Loucy (cell line): ENCODE results near the gene TLR1.
"Not testable (repeated sequence)": the region's sequence is repeated elsewhere in the genome, so short reads cannot be mapped to it uniquely, and the experiment has no call there.

Source experiments
- H2AFZ ChIP-seq: fragments of 200-600 bp; sonication (generic); 2 replicates; pipeline ENCODE4 v1.6.0; 2016; ENCODE audit warnings: antibody characterized with exemption, mild to moderate bottlenecking, low read length, moderate library complexity
- H3F3A ChIP-seq: fragments of 200-600 bp; 2 replicates; pipeline ENCODE4 v1.6.0; 2016; ENCODE audit warnings: antibody characterized with exemption, low read depth, mild to moderate bottlenecking
- H3K27me3 ChIP-seq: fragments of 200-600 bp; sonication (generic); 2 replicates; pipeline ENCODE4 v1.6.1; 2014; ENCODE audit warnings: low read length, mild to moderate bottlenecking; ENCODE audit not compliant: insufficient read depth, poor library complexity, severe bottlenecking
- H3K36me3 ChIP-seq: fragments of 200-600 bp; sonication (generic); 2 replicates; pipeline ENCODE4 v1.6.1; 2016; ENCODE audit warnings: low read length; ENCODE audit not compliant: insufficient read depth
- H3K4me1 ChIP-seq: fragments of 200-600 bp; sonication (generic); 2 replicates; pipeline ENCODE4 v1.5.1; 2014; ENCODE audit warnings: low read length, mild to moderate bottlenecking; ENCODE audit not compliant: insufficient read depth, poor library complexity, severe bottlenecking
- H3K4me2 ChIP-seq: fragments of 200-600 bp; sonication (generic); 2 replicates; pipeline ENCODE4 v1.6.0; 2014; ENCODE audit warnings: antibody characterized with exemption, low read length, low read depth, mild to moderate bottlenecking; ENCODE audit not compliant: poor library complexity, severe bottlenecking
- H3K4me3 ChIP-seq: fragments of 200-600 bp; sonication (generic); 2 replicates; pipeline ENCODE4 v1.5.1; 2014; ENCODE audit warnings: low read length, mild to moderate bottlenecking, mixed read lengths; ENCODE audit not compliant: poor library complexity, severe bottlenecking
- H3K79me2 ChIP-seq: fragments of 200-600 bp; sonication (generic); 2 replicates; pipeline ENCODE4 v1.6.1; 2014; ENCODE audit warnings: low read length; ENCODE audit not compliant: insufficient read depth
- H3K9ac ChIP-seq: fragments of 200-600 bp; sonication (generic); 2 replicates; pipeline ENCODE4 v1.6.0; 2014; ENCODE audit warnings: mild to moderate bottlenecking, low read depth, low read length, moderate library complexity; ENCODE audit not compliant: poor library complexity, severe bottlenecking
- H3K9me2 ChIP-seq: fragments of 200-600 bp; sonication (generic); replicated peaks from 2 replicates; pipeline ENCODE4 v1.6.1; 2016; ENCODE audit warnings: low read depth, low read length, mixed read lengths
- H3K9me3 ChIP-seq: fragments of 200-600 bp; sonication (generic); 2 replicates; pipeline ENCODE4 v1.6.1; 2014; ENCODE audit warnings: mild to moderate bottlenecking, antibody characterized with exemption, low read length, low read depth; ENCODE audit not compliant: insufficient read depth
- H4K20me1 ChIP-seq: fragments of 200-600 bp; sonication (generic); 2 replicates; pipeline ENCODE4 v1.6.0; 2014; ENCODE audit warnings: antibody characterized with exemption, low read length, mild to moderate bottlenecking; ENCODE audit not compliant: insufficient read depth, poor library complexity, severe bottlenecking
- CTCF ChIP-seq: fragments of 200-600 bp; sonication (generic); conservative IDR thresholded peaks from 2 replicates; pipeline ENCODE4 v1.5.1; 2014; ENCODE audit warnings: mild to moderate bottlenecking, antibody characterized with exemption, low read length
- EZH2phosphoT487 ChIP-seq: fragments of 200-600 bp; IDR thresholded peaks from 2 replicates; pipeline ENCODE4 v1.6.1; 2018; ENCODE audit warnings: antibody characterized with exemption, mild to moderate bottlenecking, moderate library complexity, borderline replicate concordance

Gene TLR1

GRCh38 chr4:38811297-38811696 lies 6.7 kb upstream of the TLR1 start:
- no peak overlapping the region for H3K4me2 ChIP-seq
- H2AFZ ChIP-seq, result no peak overlapping the region
- H3K36me3 ChIP-seq, result no peaks in the 10 kb centered on the region
- H3K9me3 ChIP-seq, result no peaks in the 10 kb centered on the region
- TF ChIP-seq EZH2phosphoT487, result no peak
- TF ChIP-seq CTCF, result no peak
- no peaks in the 10 kb centered on the region for H3F3A ChIP-seq
- no peaks in the 10 kb centered on the region for H3K79me2 ChIP-seq
- H3K4me1 ChIP-seq, result no peaks in the 10 kb centered on the region
- H3K27me3 ChIP-seq, result no peaks in the 10 kb centered on the region
- no peak overlapping the region for H3K4me3 ChIP-seq
- no peak overlapping the region for H3K9ac ChIP-seq
- H4K20me1 ChIP-seq, result no peaks in the 10 kb centered on the region
- H3K9me2 ChIP-seq, result no peaks in the 10 kb centered on the region

- not testable (repeated sequence) for H4K20me1 ChIP-seq, H3K9me3 ChIP-seq, H3F3A ChIP-seq, H3K4me2 ChIP-seq, H3K9ac ChIP-seq, H3K79me2 ChIP-seq, H3K4me3 ChIP-seq, H3K36me3 ChIP-seq, H3K9me2 ChIP-seq, H3K4me1 ChIP-seq, H3K27me3 ChIP-seq, H2AFZ ChIP-seq
These were observed 2.9 kb upstream of the TLR1 start for GRCh38 chr4:38807462-38807861.

GRCh38 chr4:38806251-38806650 lies 1.7 kb upstream of the TLR1 start:
- not testable (repeated sequence) for H3K79me2 ChIP-seq, H3F3A ChIP-seq, H3K4me2 ChIP-seq, H3K4me1 ChIP-seq, H3K4me3 ChIP-seq, H3K9me2 ChIP-seq, H3K9ac ChIP-seq, H4K20me1 ChIP-seq, H3K27me3 ChIP-seq, H3K36me3 ChIP-seq, H2AFZ ChIP-seq, H3K9me3 ChIP-seq

GRCh38 chr4:38805530-38806145 lies 1.0 kb upstream of the TLR1 start:
- Histone ChIP-seq H3K4me2 (no peak overlapping the region), H3K4me3 (no peak overlapping the region), H3K36me3 (no peaks in the 10 kb centered on the region), H3K9ac (no peak overlapping the region), H3K9me3 (peaks cover 2% of the 10 kb centered on the region; the same call in 1 of the 2 replicates), H3K4me1 (no peaks in the 10 kb centered on the region), H3K9me2 (no peaks in the 10 kb centered on the region), H3F3A (no peaks in the 10 kb centered on the region), H3K27me3 (no peaks in the 10 kb centered on the region), H3K79me2 (no peaks in the 10 kb centered on the region), H2AFZ (peak overlapping the region; percentile 69; the same call in 1 of the 2 replicates), H4K20me1 (no peaks in the 10 kb centered on the region)
- no peak for TF ChIP-seq EZH2phosphoT487
